ENCODE results near the gene SUCLA2. TPM values are rescaled to one million over a fixed set of nuclear protein-coding genes. Genes with fewer than 3 reads are reported as not detected.

Gene SUCLA2
- total and polyA plus RNA-seq, 9 of the 15 experiments (the other 6 are each of a cell fraction or from before 2014, with no cell fraction given), result 23.3 to 52.9 (median 35.8) TPM

- Histone ChIP-seq H3K9me3 (replicated peaks; ENCODE audit: control insufficient read depth, insufficient read depth, low read depth, low read length) (no peaks in the 10 kb centered on the region), H3K27me3 (ENCODE audit: control insufficient read depth in 2 of 2, insufficient read depth in 2 of 2, low read length in 2 of 2) (no peaks in the 10 kb centered on the region), H3K4me3 (peak within 1 kb of the TSS; percentile 52), H2AFZ (ENCODE audit: low read depth, low read length) (peak within 1 kb of the TSS; percentile 87), H3K27ac (ENCODE audit: extremely low read depth, low read depth, low read length) (peak within 1 kb of the TSS; percentile 90), H3K79me2 (ENCODE audit: control insufficient read depth, insufficient read depth, low read length) (peaks cover 25% of the 10 kb centered on the region), H3K9ac (ENCODE audit: insufficient read depth in 1 of 2, low read depth in 2 of 2, low read length in 2 of 2) (peak within 1 kb of the TSS; percentile 80 to 99), H4K20me1 (replicated peaks; ENCODE audit: control insufficient read depth, insufficient read depth, low read length) (no peaks in the 10 kb centered on the region), H3K4me1 (replicated peaks in 1 of 2; ENCODE audit: control insufficient read depth in 2 of 2, insufficient read depth in 2 of 2, low read length in 2 of 2) (peaks cover 3 to 9% of the 10 kb centered on the region in 2 experiments; a peak in 4 of 5 replicates), H3K4me2 (ENCODE audit: insufficient read depth, low read length) (peak within 1 kb of the TSS; percentile 92), H3K9me1 (ENCODE audit: control insufficient read depth, insufficient read depth, low read length) (no peaks in the 10 kb centered on the region), H3K36me3 (ENCODE audit: control insufficient read depth, insufficient read depth, low read length) (peaks cover 19% of the 10 kb centered on the region; the same call in 2 of the 3 replicates)
- in situ Hi-C loops (cut with MboI), result no loop called here
- FAIRE-seq, result peak; percentile 97
- ChIA-PET POLR2A (interaction anchor here (0.6 to 2.8 kb wide), 8 partner anchors 11 to 255 kb away, joined by 3 to 24 read pairs (median 4); partner anchors contain the start of gene MED4), CTCF (ENCODE audit: low intra/inter-chr PET ratio) (interaction anchor here (0.6 kb wide), 2 partner anchors 543 to 1234 kb away, joined by 4 to 5 read pairs; no protein-coding TSS in a partner anchor)
- WGBS (ENCODE audit: insufficient coverage, low coverage, missing lambda C conversion rate), result under 1% methylated on average over 57 of the region's 82 CpGs
- no TSS peak for BruUV-seq (replicated peaks)
- peak; percentile 82 to 97 (median 88) for DNase-seq (ENCODE audit: extremely low read depth in 1 of 4, low spot score in 3 of 4)
- ATAC-seq, result peak; percentile 96
- intact Hi-C loops (cut with micrococcal nuclease), result no loop called here
- TF ChIP-seq HDAC8 (tag; IDR thresholded peaks at IDR 0.05) (no peak), NFYB (IDR thresholded peaks at IDR 0.05; ENCODE audit: extremely low read depth, insufficient read length) (no peak), FIP1L1 (IDR thresholded peaks at IDR 0.05; ENCODE audit: low read depth, low read length, poor library complexity, severe bottlenecking) (peak; percentile 96), ATF7 (IDR thresholded peaks at IDR 0.05) (peak; percentile 81), JUN (IDR thresholded peaks at IDR 0.05; ENCODE audit: borderline replicate concordance, low read depth, low read length) (peak; percentile 11; the same call in 1 of the 2 replicates), JUN (CRISPR knock-in tag; IDR thresholded peaks at IDR 0.05; ENCODE audit: borderline replicate concordance) (no peak), USF2 (CRISPR knock-in tag; IDR thresholded peaks at IDR 0.05) (no peak), NR3C1 (CRISPR knock-in tag; IDR thresholded peaks at IDR 0.05) (no peak), IRF1 (CRISPR knock-in tag; IDR thresholded peaks at IDR 0.05; ENCODE audit: borderline replicate concordance) (no peak), TAF1 (IDR thresholded peaks at IDR 0.05; ENCODE audit: control insufficient read depth, extremely low read depth, insufficient read depth, low read length, severe bottlenecking) (peak; percentile 68), PHTF2 (CRISPR knock-in tag; IDR thresholded peaks at IDR 0.05) (no peak), CBX2 (IDR thresholded peaks at IDR 0.05; ENCODE audit: insufficient read depth, low read length, poor library complexity, severe bottlenecking) (no peak), CREB1 (IDR thresholded peaks at IDR 0.05) (peak; percentile 82), CREB1 (CRISPR knock-in tag; IDR thresholded peaks at IDR 0.05) (peak; percentile 89), NEUROD1 (IDR thresholded peaks at IDR 0.05; ENCODE audit: borderline replicate concordance, low read depth, low read length, partially characterized antibody) (peak; percentile 59), EP300 (IDR thresholded peaks at IDR 0.05; ENCODE audit: low read length) (peak; percentile 33; the same call in 1 of the 2 replicates), ZNF586 (CRISPR knock-in tag; conservative IDR thresholded peaks at IDR 0.05) (no peak), SIN3B (IDR thresholded peaks at IDR 0.05; ENCODE audit: low read depth) (peak; percentile 55)
- TF ChIP-seq, protein P1, sequence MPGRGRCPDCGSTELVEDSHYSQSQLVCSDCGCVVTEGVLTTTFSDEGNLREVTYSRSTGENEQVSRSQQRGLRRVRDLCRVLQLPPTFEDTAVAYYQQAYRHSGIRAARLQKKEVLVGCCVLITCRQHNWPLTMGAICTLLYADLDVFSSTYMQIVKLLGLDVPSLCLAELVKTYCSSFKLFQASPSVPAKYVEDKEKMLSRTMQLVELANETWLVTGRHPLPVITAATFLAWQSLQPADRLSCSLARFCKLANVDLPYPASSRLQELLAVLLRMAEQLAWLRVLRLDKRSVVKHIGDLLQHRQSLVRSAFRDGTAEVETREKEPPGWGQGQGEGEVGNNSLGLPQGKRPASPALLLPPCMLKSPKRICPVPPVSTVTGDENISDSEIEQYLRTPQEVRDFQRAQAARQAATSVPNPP (IDR thresholded peaks at IDR 0.05; ENCODE audit: borderline replicate concordance, insufficient read depth, insufficient read length), result no peak
Measured at GRCh38 chr13:48037346-48038173, 36.5 kb upstream of the SUCLA2 start, which contains the start of gene NUDT15. Gene NUDT15, plus strand, starts transcription at chr13:48037726. Its CDS starts 21 bp downstream, at chr13:48037747.

Data from K562 (cell line).